Adipocyte (in vitro differentiated cells): ENCODE measurements around the gene AMY1C.

Experiments used
- DNase-seq: peaks from one replicate; pipeline ENCODE4 v3.0.0-alpha.2; 2015; ENCODE audit warnings: low read depth
- H3K27me3 ChIP-seq: replicated peaks from 2 replicates; pipeline ENCODE4 v1.7.0; 2013; ENCODE audit warnings: mild to moderate bottlenecking, low read length, moderate library complexity; ENCODE audit not compliant: control insufficient read depth, insufficient read depth
- H3K36me3 ChIP-seq: 2 replicates; pipeline ENCODE4 v1.7.0; 2013; ENCODE audit warnings: low read length, mild to moderate bottlenecking, moderate library complexity; ENCODE audit not compliant: control insufficient read depth, insufficient read depth, severe bottlenecking
- H3K4me1 ChIP-seq: 2 replicates; pipeline ENCODE4 v1.7.0; 2013; ENCODE audit warnings: mild to moderate bottlenecking, low read length, moderate library complexity; ENCODE audit not compliant: control insufficient read depth, insufficient read depth
- H3K4me3 ChIP-seq: 2 replicates; pipeline ENCODE4 v1.7.0; 2013; ENCODE audit warnings: mild to moderate bottlenecking, low read length, moderate library complexity
- H3K9ac ChIP-seq: 2 replicates; pipeline ENCODE4 v1.7.0; 2013; ENCODE audit warnings: mild to moderate bottlenecking, low read length, moderate library complexity
- H3K9me3 ChIP-seq: 2 replicates; pipeline ENCODE4 v1.7.0; 2013; ENCODE audit warnings: mild to moderate bottlenecking, low read length, moderate library complexity; ENCODE audit not compliant: control insufficient read depth

AMY1C gene

DNA sequence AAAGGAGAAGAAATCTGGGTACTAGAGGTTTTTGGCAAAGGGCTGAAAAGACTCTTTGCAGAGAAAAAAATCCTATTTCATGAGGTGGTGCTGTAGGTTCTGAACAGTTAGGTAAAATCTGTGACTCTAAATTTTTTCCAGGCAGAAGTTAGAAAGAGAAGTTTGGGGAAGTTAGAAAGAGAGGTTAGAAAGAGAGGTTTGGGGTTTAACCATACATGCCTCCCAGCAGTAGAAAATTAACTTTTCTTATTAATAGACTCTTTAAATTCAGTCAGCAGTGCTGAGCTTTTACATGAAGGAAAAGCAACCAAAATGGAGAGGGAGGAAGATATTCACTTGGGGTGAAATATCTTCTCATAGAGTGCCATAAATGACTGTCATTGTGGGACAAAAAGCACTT, 12.2 kb downstream of the AMY1C start:
- H3K36me3 ChIP-seq = no peaks in the 10 kb centered on the region
- no peak overlapping the region for H3K9ac ChIP-seq
- peaks cover 12% of the 10 kb centered on the region for H3K9me3 ChIP-seq
- H3K4me1 ChIP-seq = no peaks in the 10 kb centered on the region
- DNase-seq = no peak
- no peaks in the 10 kb centered on the region for H3K27me3 ChIP-seq
- H3K4me3 ChIP-seq = no peak overlapping the region

DNA sequence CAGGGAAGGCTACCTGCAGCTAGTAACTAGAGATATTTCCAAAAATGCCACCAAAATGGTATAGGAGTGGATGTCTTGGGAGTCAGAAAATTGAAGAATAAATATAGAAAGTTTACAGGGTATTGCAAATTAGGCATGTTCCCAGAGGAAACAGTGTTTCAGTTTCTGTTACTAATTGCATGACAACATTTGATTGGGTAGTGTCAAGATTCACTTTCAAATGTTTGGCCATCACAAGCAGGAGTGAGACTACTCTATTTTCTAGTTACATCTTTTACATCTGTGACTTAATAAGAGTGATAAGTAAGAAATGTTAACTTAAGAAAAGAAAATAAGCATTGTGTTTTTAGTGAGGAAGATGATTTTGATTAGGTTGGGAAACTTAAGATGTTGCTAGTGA, 30.2 kb downstream of the AMY1C start:
- Histone ChIP-seq H3K9ac (no peak overlapping the region), H3K4me1 (no peaks in the 10 kb centered on the region)

DNA sequence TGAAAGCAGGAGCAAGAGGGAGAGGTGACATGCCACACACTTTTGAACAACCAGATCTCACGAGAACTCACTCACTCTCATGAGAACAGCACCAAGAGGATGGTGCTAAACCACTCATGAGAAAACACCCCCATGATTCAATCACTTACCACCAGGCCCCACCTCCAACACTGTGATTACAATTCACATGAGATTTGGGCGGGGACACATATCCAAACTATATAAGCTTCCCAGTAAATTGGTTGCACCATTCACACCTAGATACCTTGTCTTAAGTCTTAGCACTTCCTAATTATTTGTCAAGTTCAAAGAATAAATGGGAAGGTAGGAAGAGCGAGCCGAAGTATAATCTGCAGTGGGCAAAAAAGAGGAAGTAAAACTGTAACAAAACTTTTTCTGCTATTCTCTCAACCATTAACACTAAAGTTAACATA, 34.3 kb downstream of the AMY1C start:
- Histone ChIP-seq H3K9me3 (no peaks in the 10 kb centered on the region), H3K27me3 (no peaks in the 10 kb centered on the region), H3K4me1 (no peaks in the 10 kb centered on the region), H3K9ac (no peak overlapping the region), H3K4me3 (no peak overlapping the region), H3K36me3 (no peaks in the 10 kb centered on the region)
- no peak for DNase-seq

More for the DNA sequence above, 30.2 kb downstream of the AMY1C start:
- no peak overlapping the region for H3K4me3 ChIP-seq
- no peaks in the 10 kb centered on the region for H3K9me3 ChIP-seq
- H3K36me3 ChIP-seq = no peaks in the 10 kb centered on the region
- H3K27me3 ChIP-seq = no peaks in the 10 kb centered on the region
- DNase-seq = no peak

DNA sequence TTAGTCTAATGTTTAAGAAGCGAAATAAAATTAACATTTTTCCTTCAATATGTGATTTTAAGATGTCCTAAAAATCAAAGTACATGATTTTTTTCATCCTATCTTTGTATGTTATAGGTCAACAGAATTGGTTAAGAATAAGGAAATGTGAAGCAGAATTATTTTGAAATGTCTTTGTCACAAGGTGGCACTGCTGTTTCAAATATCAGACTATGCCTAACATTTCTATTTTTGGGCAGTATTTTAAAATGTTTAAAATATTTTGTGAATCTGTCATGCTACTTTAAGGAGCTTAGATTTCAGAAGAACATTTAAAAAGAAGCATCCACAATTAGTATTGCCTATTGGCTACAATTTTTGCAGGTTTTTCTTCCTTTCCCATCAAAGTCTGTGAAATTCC, 38.7 kb downstream of the AMY1C start:
- Histone ChIP-seq H3K9ac (no peak overlapping the region), H3K4me1 (no peaks in the 10 kb centered on the region), H3K9me3 (no peaks in the 10 kb centered on the region), H3K4me3 (no peak overlapping the region), H3K36me3 (no peaks in the 10 kb centered on the region), H3K27me3 (no peaks in the 10 kb centered on the region)
- peak; percentile 55 for DNase-seq

DNA sequence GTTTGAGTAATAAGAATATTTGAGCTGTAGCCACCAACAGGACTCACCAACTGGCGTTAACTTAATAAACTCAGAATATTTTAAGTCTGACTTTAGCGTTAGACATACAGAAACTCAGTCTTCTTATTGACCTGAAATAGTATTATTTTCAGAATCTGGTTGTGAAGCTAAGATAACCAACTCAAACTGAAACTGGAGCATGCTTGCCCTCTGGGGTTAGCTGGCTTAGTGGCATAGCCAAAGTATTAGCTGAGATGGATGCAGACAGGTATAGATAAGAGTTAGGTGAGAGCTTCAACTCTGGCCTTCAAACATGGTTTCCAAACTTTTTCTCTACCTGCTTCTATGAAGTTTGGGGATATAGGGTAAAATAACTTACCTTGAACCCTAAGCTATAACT, 40.5 kb downstream of the AMY1C start:
- no peaks in the 10 kb centered on the region for H3K9me3 ChIP-seq
- H3K36me3 ChIP-seq = no peaks in the 10 kb centered on the region
- no peaks in the 10 kb centered on the region for H3K27me3 ChIP-seq
- DNase-seq = no peak
- H3K9ac ChIP-seq = no peak overlapping the region
- H3K4me1 ChIP-seq = no peaks in the 10 kb centered on the region
- no peak overlapping the region for H3K4me3 ChIP-seq
